ENCODE results near the gene ZMIZ1.
A peak's percentile ranks its signal among the peaks of the same experiment; 100 is the strongest.

ZMIZ1 gene

GRCh38 chr10:79125092-79125491 is 56.3 kb downstream of the ZMIZ1 start:
- no peak for DNase-seq

GRCh38 chr10:79126351-79127080 is 57.8 kb downstream of the ZMIZ1 start:
- no peak for DNase-seq

- DNase-seq, result no peak
Observed at GRCh38 chr10:79127151-79127961, 58.6 kb downstream of the ZMIZ1 start.

- no peak for DNase-seq
Observed at GRCh38 chr10:79128241-79128922, 59.6 kb downstream of the ZMIZ1 start.

GRCh38 chr10:79128923-79129305 is 60.1 kb downstream of the ZMIZ1 start:
- no peak for DNase-seq

GRCh38 chr10:79129361-79129997 is 60.7 kb downstream of the ZMIZ1 start:
- no peak for DNase-seq

- no peak for DNase-seq
Observed at GRCh38 chr10:79130255-79130654, 61.5 kb downstream of the ZMIZ1 start.

- DNase-seq, result no peak
Observed at GRCh38 chr10:79130846-79131245, 62.1 kb downstream of the ZMIZ1 start.

- DNase-seq, result no peak
Observed at GRCh38 chr10:79131836-79132631, 63.3 kb downstream of the ZMIZ1 start.

- no peak for DNase-seq
Observed at GRCh38 chr10:79132681-79133381, 64.1 kb downstream of the ZMIZ1 start.

- DNase-seq, result no peak
Observed at GRCh38 chr10:79133416-79133815, 64.7 kb downstream of the ZMIZ1 start.

GRCh38 chr10:79135790-79136189 is 67.0 kb downstream of the ZMIZ1 start:
- no peak for DNase-seq

- no peak for DNase-seq
Observed at GRCh38 chr10:79136236-79137005, 67.7 kb downstream of the ZMIZ1 start.

GRCh38 chr10:79137300-79137756 is 68.6 kb downstream of the ZMIZ1 start:
- no peak for DNase-seq

GRCh38 chr10:79137826-79138225 is 69.1 kb downstream of the ZMIZ1 start:
- DNase-seq, result peak; percentile 40 to 48

- no peak for DNase-seq
Observed at GRCh38 chr10:79138449-79139123, 69.8 kb downstream of the ZMIZ1 start.

GRCh38 chr10:79139124-79139835 is 70.5 kb downstream of the ZMIZ1 start:
- DNase-seq, result no peak

- no peak for DNase-seq
Observed at GRCh38 chr10:79140085-79140793, 71.5 kb downstream of the ZMIZ1 start.

- no peak for DNase-seq
Observed at GRCh38 chr10:79140855-79141254, 72.1 kb downstream of the ZMIZ1 start.
